ENCODE measurements around the gene C4orf50.
"Not testable (repeated sequence)": the region's sequence is repeated elsewhere in the genome, so short reads cannot be mapped to it uniquely, and the experiment has no call there.

Gene C4orf50

DNA sequence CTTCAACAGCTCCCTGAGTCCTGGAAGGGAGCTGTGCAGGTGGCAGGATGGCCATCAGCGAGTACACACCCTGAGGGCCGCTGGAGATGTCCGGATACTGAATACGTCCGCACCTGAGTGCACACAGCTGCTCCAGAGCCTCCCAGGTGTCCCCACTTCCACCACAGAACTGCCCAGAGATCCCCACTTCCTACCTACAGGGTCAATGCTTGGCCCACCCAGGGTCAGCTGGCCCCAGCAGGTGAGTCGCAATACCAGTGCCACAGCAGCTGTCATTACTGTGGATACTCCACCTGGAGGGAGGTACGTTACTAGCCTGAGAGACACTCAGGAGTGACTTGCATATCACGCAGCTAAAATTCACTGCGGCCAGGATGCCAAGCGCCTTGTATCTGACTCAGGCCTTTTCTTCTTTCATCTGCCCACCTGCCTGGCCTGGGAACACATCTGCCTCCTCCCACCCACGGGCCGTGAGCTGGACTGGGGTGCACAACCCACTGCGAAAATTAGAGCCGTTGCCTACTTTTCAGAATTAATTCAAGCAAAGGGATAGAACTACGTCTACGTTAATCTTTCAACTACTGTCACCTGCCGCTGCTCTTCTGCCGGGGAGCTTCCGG is 9.4 kb downstream of the C4orf50 start:
- no peak overlapping the region for H3K27ac ChIP-seq (replicated peaks)
- TF ChIP-seq POLR2AphosphoS5 (IDR thresholded peaks at IDR 0.05; ENCODE audit: low read depth) (no peak), SPI1 (IDR thresholded peaks at IDR 0.05; ENCODE audit: borderline replicate concordance, low read depth) (no peak), CTCF (IDR thresholded peaks at IDR 0.05; ENCODE audit: insufficient read depth, low read length) (no peak), REST (IDR thresholded peaks at IDR 0.05; ENCODE audit: insufficient replicate concordance, low read depth) (no peak), GABPA (IDR thresholded peaks at IDR 0.05; ENCODE audit: low read depth) (no peak)
- peaks cover 12% of the 10 kb centered on the region for H3K27me3 ChIP-seq (ENCODE audit: insufficient read depth, poor library complexity, severe bottlenecking)
- no peak overlapping the region for H3K4me3 ChIP-seq (replicated peaks; ENCODE audit: insufficient read depth, low read length)
- DNase-seq (ENCODE audit: low read depth in 1 of 2, low spot score in 1 of 2): no peak

- H3K27ac ChIP-seq (replicated peaks): no peak overlapping the region
- TF ChIP-seq REST (IDR thresholded peaks at IDR 0.05; ENCODE audit: insufficient replicate concordance, low read depth) (no peak), POLR2AphosphoS5 (IDR thresholded peaks at IDR 0.05; ENCODE audit: low read depth) (no peak), SPI1 (IDR thresholded peaks at IDR 0.05; ENCODE audit: borderline replicate concordance, low read depth) (no peak), CTCF (IDR thresholded peaks at IDR 0.05; ENCODE audit: insufficient read depth, low read length) (no peak), GABPA (IDR thresholded peaks at IDR 0.05; ENCODE audit: low read depth) (no peak)
- no peak overlapping the region for H3K4me3 ChIP-seq (replicated peaks; ENCODE audit: insufficient read depth, low read length)
- peaks cover 12% of the 10 kb centered on the region for H3K27me3 ChIP-seq (ENCODE audit: insufficient read depth, poor library complexity, severe bottlenecking)
- no peak for DNase-seq (ENCODE audit: low read depth in 1 of 2, low spot score in 1 of 2)
Measured at GRCh38 chr4:6008092-6008551, 10.1 kb downstream of the C4orf50 start.

- DNase-seq (ENCODE audit: low read depth in 1 of 2, low spot score in 1 of 2): no peak
- Histone ChIP-seq H3K27me3 (ENCODE audit: insufficient read depth, poor library complexity, severe bottlenecking) (peaks cover 12% of the 10 kb centered on the region), H3K27ac (replicated peaks) (no peak overlapping the region), H3K4me3 (replicated peaks; ENCODE audit: insufficient read depth, low read length) (no peak overlapping the region)
- TF ChIP-seq CTCF (IDR thresholded peaks at IDR 0.05; ENCODE audit: insufficient read depth, low read length) (no peak), SPI1 (IDR thresholded peaks at IDR 0.05; ENCODE audit: borderline replicate concordance, low read depth) (no peak), GABPA (IDR thresholded peaks at IDR 0.05; ENCODE audit: low read depth) (no peak), POLR2AphosphoS5 (IDR thresholded peaks at IDR 0.05; ENCODE audit: low read depth) (no peak), REST (IDR thresholded peaks at IDR 0.05; ENCODE audit: insufficient replicate concordance, low read depth) (no peak)
Measured at GRCh38 chr4:6005175-6005574, 13.1 kb downstream of the C4orf50 start.

- not testable (repeated sequence) for H3K27me3 ChIP-seq (ENCODE audit: insufficient read depth, poor library complexity, severe bottlenecking); H3K27ac ChIP-seq (replicated peaks); DNase-seq (ENCODE audit: low read depth in 1 of 2, low spot score in 1 of 2); H3K4me3 ChIP-seq (replicated peaks; ENCODE audit: insufficient read depth, low read length)
Measured at GRCh38 chr4:6003485-6003884, 14.7 kb downstream of the C4orf50 start.
